ENCODE measurements around the gene ZNF425.
"Not testable (repeated sequence)": the region's sequence is repeated elsewhere in the genome, so short reads cannot be mapped to it uniquely, and the experiment has no call there.

Gene ZNF425

DNA sequence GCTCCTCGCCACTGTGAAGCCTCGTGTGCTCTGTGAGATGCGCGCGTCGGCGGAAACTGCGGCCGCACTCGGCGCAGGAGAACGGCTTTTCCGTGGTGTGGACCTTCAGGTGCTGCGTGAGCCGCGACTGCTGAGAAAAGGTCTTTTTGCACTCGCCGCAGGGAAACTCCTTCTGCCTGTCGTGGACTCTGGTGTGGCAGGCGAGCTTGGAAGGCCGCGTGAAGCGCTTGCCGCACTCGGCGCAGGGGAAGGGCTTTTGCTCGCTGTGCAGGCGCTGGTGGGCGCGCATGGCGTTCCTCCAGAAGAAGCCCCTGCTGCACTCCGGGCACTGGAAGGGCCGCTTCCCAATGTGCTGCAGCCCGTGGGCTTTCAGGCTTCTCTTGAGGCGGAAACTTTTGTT lies 21.9 kb downstream of the ZNF425 start:
- no peak overlapping the region for H3K4me3 ChIP-seq (replicated peaks in 1 of 2; ENCODE audit: low read depth in 2 of 2, low read length in 2 of 2)
- DNase-seq (ENCODE audit: low read depth in 2 of 2) = no peak
- TF ChIP-seq, protein P1, sequence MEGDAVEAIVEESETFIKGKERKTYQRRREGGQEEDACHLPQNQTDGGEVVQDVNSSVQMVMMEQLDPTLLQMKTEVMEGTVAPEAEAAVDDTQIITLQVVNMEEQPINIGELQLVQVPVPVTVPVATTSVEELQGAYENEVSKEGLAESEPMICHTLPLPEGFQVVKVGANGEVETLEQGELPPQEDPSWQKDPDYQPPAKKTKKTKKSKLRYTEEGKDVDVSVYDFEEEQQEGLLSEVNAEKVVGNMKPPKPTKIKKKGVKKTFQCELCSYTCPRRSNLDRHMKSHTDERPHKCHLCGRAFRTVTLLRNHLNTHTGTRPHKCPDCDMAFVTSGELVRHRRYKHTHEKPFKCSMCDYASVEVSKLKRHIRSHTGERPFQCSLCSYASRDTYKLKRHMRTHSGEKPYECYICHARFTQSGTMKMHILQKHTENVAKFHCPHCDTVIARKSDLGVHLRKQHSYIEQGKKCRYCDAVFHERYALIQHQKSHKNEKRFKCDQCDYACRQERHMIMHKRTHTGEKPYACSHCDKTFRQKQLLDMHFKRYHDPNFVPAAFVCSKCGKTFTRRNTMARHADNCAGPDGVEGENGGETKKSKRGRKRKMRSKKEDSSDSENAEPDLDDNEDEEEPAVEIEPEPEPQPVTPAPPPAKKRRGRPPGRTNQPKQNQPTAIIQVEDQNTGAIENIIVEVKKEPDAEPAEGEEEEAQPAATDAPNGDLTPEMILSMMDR (IDR thresholded peaks at IDR 0.05; ENCODE audit: low read depth, low read length) = no peak

- no peak overlapping the region for H3K4me3 ChIP-seq (replicated peaks in 1 of 2; ENCODE audit: low read depth in 2 of 2, low read length in 2 of 2)
- no peak for DNase-seq (ENCODE audit: low read depth in 2 of 2)
- TF ChIP-seq, protein P1 (IDR thresholded peaks at IDR 0.05; ENCODE audit: low read depth, low read length) = no peak
Measured at GRCh38 chr7:149103424-149103823, 22.7 kb downstream of the ZNF425 start.

DNA sequence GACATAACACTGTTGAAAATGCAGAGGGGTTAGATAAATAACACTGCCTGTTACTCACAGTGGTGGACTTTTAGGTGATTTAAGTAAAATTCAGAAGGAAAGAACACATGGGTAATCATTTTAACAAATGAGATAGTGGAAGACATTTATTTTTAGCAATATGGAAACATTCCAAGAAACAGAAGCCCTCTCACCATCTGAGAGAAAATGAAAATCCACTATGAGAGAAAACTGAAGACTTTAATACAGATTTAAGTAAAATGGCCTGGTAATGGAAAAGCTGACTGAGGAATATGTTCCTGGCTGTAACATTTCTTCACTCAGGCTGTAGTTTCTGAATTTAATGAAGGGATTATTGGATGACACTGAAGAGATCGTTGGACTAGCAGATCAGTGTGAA lies 23.5 kb downstream of the ZNF425 start:
- TF ChIP-seq, protein P1 (IDR thresholded peaks at IDR 0.05; ENCODE audit: low read depth, low read length) = no peak
- no peak for DNase-seq (ENCODE audit: low read depth in 2 of 2)
- H3K4me3 ChIP-seq (replicated peaks in 1 of 2; ENCODE audit: low read depth in 2 of 2, low read length in 2 of 2) = no peak overlapping the region

DNA sequence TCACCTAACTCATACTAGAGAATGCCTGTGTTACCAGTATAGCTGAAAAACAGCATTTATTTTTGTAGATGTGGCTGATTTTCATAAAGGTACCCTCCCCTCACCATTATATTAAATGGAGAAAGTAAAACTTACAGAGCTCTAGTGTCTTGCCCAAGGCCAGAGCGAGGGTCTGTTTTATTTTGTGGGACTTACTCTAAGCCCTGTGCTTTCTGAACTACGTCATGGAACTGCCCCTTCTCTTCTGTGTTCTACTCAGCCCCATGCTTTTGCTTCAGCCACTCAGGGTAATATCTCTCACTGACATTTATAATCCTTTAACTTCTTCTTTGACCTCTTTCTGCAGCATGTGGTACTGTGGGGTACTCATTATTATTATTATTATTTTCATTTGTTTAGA lies 25.3 kb downstream of the ZNF425 start:
- H3K4me3 ChIP-seq (replicated peaks in 1 of 2; ENCODE audit: low read depth in 2 of 2, low read length in 2 of 2) = no peak overlapping the region
- DNase-seq (ENCODE audit: low read depth in 2 of 2) = no peak
- TF ChIP-seq, protein P1 (IDR thresholded peaks at IDR 0.05; ENCODE audit: low read depth, low read length) = no peak

DNA sequence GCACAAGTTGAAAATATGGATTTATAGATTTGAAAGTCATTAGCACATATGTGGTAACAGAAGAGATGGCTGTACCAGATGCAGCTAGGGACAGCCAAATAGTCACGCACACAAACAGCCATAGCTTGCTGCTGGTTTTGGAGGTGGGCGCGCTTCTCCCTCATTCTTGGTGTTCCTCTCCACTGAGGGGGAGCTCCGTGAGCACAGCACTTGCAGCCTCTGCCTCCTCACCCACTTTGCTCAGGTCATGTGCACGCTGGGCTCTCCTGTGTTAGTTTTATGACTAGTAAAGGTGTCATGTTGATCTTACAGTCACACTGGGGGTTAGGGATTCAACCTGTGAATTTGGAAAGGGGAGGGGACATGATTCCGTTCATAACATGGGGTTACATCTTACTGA lies 27.1 kb downstream of the ZNF425 start:
- TF ChIP-seq, protein P1 (IDR thresholded peaks at IDR 0.05; ENCODE audit: low read depth, low read length) = no peak
- H3K4me3 ChIP-seq (replicated peaks in 1 of 2; ENCODE audit: low read depth in 2 of 2, low read length in 2 of 2) = no peak overlapping the region
- no peak for DNase-seq (ENCODE audit: low read depth in 2 of 2)

- no peak overlapping the region for H3K4me3 ChIP-seq (replicated peaks in 1 of 2; ENCODE audit: low read depth in 2 of 2, low read length in 2 of 2)
- TF ChIP-seq, protein P1 (IDR thresholded peaks at IDR 0.05; ENCODE audit: low read depth, low read length) = no peak
- DNase-seq (ENCODE audit: low read depth in 2 of 2) = peak in 1 of 2 donors; percentile 6
Measured at GRCh38 chr7:149097088-149097487, 29.0 kb downstream of the ZNF425 start.

DNA sequence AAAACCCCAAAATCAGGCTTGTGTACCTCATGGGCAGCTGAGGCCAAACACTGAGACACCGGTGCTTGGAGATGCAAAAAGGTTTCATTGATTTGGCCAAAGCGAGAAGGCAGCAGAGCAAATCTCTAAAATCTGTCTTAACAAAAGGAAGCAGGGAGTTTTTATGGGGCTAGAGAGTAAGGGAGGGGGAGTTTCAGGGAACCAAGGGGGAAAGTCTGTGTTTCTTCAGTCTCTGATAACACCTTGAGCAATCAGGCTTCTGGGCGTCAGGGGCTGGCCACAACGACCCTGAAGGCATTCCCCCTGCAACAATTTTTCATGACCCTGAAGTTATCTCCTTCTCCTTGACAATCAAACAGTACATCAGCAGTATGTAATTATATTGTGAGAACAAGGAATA lies 32.9 kb downstream of the ZNF425 start:
- H3K4me3 ChIP-seq (replicated peaks in 1 of 2; ENCODE audit: low read depth in 2 of 2, low read length in 2 of 2) = no peak overlapping the region
- TF ChIP-seq, protein P1 (IDR thresholded peaks at IDR 0.05; ENCODE audit: low read depth, low read length) = no peak
- no peak for DNase-seq (ENCODE audit: low read depth in 2 of 2)

- DNase-seq (ENCODE audit: low read depth in 2 of 2); H3K4me3 ChIP-seq (replicated peaks in 1 of 2; ENCODE audit: low read depth in 2 of 2, low read length in 2 of 2): not testable (repeated sequence)
Measured at GRCh38 chr7:149092244-149092643, 33.9 kb downstream of the ZNF425 start.
